ENCODE measurements around the gene PROZ. TPM values are rescaled to one million over a fixed set of nuclear protein-coding genes. Genes with fewer than 3 reads are reported as not detected.

Gene PROZ
- total and polyA plus RNA-seq, 2 of the 13 experiments (the other 11 are each of a cell fraction or from before 2014, with no cell fraction given), result 5.6 to 22.5 TPM

DNA sequence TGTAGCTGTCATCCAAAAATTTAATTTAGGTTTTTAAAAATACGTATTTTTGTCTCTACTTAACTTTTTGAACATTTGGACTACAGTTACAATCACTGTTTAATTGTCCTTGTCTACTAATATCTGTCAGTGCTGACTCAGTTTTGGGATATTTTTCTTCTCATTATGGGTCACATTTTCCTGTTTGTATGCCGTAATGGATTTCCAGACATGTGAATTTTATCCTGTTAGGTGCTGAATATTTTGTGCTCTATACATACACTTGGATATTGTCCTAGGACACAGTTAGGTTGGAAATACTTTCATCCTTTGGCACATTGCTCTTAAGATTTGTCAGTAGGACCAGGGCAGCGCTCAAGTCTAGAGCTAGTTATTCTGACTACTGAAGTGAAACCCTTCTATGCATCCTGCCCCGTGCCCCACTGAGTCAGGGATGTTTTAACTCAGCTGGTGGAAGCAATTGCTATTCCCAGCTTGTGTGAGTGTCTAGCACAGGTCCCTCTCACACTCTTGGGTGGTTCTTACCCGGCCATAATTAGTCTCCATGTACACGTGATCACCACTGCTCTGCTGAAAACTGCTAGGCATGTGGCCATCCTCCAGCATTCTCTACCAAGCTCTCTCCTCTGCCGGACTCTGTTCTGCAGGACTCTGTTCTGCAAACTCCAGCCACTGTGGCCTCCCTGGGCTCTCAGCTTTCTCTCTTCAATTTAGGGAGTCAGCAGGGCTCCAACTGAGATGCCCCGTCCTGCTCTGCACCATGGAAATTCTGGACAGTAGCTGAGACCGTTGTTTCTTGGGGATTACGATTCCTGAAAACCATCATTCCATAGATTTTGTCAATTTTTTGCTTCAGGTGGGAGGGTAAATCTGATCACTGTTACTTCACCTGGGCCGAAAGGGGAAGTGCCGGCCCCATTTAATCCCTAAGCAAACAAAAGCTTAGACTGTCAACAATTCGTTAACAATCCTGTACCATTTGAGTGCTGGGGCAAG lies 11.1 kb downstream of the PROZ start (continued):
- TF ChIP-seq ZNF441 (CRISPR knock-in tag; IDR thresholded peaks at IDR 0.05; ENCODE audit: borderline replicate concordance) (peak; percentile 73), KDM6A (CRISPR knock-in tag; IDR thresholded peaks at IDR 0.05; ENCODE audit: low read depth) (peak; percentile 46; the same call in 1 of the 2 replicates), POGZ (CRISPR knock-in tag; IDR thresholded peaks at IDR 0.05) (peak; percentile 21; the same call in 1 of the 2 replicates), TBX2 (CRISPR knock-in tag; IDR thresholded peaks at IDR 0.05; ENCODE audit: borderline replicate concordance) (peak; percentile 82; the same call in 1 of the 2 replicates), MEF2D (CRISPR knock-in tag; IDR thresholded peaks at IDR 0.05) (0 out of 2 replicates have a peak, but pooled peaks have one; percentile 23), SMAD3 (CRISPR knock-in tag; IDR thresholded peaks at IDR 0.05) (0 out of 2 replicates have a peak, but pooled peaks have one; percentile 36), SP5 (CRISPR knock-in tag; IDR thresholded peaks at IDR 0.05; ENCODE audit: borderline replicate concordance, low read depth) (peak; percentile 86), DMAP1 (CRISPR knock-in tag; IDR thresholded peaks at IDR 0.05) (peak; percentile 37; the same call in 1 of the 2 replicates), CEBPG (CRISPR knock-in tag; IDR thresholded peaks at IDR 0.05) (peak; percentile 62), GATAD2A (CRISPR knock-in tag; IDR thresholded peaks at IDR 0.05) (peak; percentile 55), TCF7 (IDR thresholded peaks at IDR 0.05; ENCODE audit: low read depth) (peak; percentile 46; the same call in 1 of the 2 replicates), ZNF431 (CRISPR knock-in tag; IDR thresholded peaks at IDR 0.05; ENCODE audit: borderline replicate concordance, low read depth) (peak; percentile 38; the same call in 1 of the 2 replicates), ZNF136 (CRISPR knock-in tag; IDR thresholded peaks at IDR 0.05; ENCODE audit: low read depth) (0 out of 2 replicates have a peak, but pooled peaks have one; percentile 28), KLF16 (CRISPR knock-in tag; IDR thresholded peaks at IDR 0.05) (peak in 1 of 2 experiments; percentile 68; a peak in 2 of 4 replicates), SOX13 (IDR thresholded peaks at IDR 0.05) (0 out of 2 replicates have a peak, but pooled peaks have one; percentile 15), SOX13 (CRISPR knock-in tag; conservative IDR thresholded peaks at IDR 0.05 in 1 of 2, IDR thresholded peaks at IDR 0.05 in 1 of 2) (peak in 1 of 2 experiments; percentile 87; a peak in 2 of 4 replicates), SIX1 (CRISPR knock-in tag; IDR thresholded peaks at IDR 0.05; ENCODE audit: borderline replicate concordance) (peak; percentile 42; the same call in 1 of the 2 replicates), ZNF598 (CRISPR knock-in tag; IDR thresholded peaks at IDR 0.05; ENCODE audit: borderline replicate concordance) (no peak), ZNF7 (CRISPR knock-in tag; IDR thresholded peaks at IDR 0.05) (no peak)
- TF ChIP-seq, protein P1, sequence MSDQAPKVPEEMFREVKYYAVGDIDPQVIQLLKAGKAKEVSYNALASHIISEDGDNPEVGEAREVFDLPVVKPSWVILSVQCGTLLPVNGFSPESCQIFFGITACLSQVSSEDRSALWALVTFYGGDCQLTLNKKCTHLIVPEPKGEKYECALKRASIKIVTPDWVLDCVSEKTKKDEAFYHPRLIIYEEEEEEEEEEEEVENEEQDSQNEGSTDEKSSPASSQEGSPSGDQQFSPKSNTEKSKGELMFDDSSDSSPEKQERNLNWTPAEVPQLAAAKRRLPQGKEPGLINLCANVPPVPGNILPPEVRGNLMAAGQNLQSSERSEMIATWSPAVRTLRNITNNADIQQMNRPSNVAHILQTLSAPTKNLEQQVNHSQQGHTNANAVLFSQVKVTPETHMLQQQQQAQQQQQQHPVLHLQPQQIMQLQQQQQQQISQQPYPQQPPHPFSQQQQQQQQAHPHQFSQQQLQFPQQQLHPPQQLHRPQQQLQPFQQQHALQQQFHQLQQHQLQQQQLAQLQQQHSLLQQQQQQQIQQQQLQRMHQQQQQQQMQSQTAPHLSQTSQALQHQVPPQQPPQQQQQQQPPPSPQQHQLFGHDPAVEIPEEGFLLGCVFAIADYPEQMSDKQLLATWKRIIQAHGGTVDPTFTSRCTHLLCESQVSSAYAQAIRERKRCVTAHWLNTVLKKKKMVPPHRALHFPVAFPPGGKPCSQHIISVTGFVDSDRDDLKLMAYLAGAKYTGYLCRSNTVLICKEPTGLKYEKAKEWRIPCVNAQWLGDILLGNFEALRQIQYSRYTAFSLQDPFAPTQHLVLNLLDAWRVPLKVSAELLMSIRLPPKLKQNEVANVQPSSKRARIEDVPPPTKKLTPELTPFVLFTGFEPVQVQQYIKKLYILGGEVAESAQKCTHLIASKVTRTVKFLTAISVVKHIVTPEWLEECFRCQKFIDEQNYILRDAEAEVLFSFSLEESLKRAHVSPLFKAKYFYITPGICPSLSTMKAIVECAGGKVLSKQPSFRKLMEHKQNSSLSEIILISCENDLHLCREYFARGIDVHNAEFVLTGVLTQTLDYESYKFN (CRISPR knock-in tag; conservative IDR thresholded peaks at IDR 0.05), result peak; percentile 87
- TF ChIP-seq, protein P2, sequence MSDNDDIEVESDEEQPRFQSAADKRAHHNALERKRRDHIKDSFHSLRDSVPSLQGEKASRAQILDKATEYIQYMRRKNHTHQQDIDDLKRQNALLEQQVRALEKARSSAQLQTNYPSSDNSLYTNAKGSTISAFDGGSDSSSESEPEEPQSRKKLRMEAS (IDR thresholded peaks at IDR 0.05), result peak; percentile 64
- TF ChIP-seq, protein P3, sequence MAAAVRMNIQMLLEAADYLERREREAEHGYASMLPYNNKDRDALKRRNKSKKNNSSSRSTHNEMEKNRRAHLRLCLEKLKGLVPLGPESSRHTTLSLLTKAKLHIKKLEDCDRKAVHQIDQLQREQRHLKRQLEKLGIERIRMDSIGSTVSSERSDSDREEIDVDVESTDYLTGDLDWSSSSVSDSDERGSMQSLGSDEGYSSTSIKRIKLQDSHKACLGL (CRISPR knock-in tag; IDR thresholded peaks at IDR 0.05), result no peak
- TF ChIP-seq, protein P4, sequence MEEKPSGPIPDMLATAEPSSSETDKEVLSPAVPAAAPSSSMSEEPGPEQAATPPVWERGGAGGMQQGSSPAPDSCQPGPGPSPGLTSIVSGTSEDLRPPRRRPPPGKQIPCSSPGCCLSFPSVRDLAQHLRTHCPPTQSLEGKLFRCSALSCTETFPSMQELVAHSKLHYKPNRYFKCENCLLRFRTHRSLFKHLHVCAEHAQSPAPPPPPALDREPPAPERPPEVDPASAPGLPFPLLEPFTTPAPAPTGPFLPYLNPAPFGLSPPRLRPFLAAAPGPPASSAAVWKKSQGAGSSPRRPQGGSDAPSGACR (CRISPR knock-in tag; IDR thresholded peaks at IDR 0.05), result no peak; the same call in 1 of the 2 replicates

All from HepG2 (cell line).